Measurements from ENCODE around the gene MAP3K15.

Gene MAP3K15, protein sequence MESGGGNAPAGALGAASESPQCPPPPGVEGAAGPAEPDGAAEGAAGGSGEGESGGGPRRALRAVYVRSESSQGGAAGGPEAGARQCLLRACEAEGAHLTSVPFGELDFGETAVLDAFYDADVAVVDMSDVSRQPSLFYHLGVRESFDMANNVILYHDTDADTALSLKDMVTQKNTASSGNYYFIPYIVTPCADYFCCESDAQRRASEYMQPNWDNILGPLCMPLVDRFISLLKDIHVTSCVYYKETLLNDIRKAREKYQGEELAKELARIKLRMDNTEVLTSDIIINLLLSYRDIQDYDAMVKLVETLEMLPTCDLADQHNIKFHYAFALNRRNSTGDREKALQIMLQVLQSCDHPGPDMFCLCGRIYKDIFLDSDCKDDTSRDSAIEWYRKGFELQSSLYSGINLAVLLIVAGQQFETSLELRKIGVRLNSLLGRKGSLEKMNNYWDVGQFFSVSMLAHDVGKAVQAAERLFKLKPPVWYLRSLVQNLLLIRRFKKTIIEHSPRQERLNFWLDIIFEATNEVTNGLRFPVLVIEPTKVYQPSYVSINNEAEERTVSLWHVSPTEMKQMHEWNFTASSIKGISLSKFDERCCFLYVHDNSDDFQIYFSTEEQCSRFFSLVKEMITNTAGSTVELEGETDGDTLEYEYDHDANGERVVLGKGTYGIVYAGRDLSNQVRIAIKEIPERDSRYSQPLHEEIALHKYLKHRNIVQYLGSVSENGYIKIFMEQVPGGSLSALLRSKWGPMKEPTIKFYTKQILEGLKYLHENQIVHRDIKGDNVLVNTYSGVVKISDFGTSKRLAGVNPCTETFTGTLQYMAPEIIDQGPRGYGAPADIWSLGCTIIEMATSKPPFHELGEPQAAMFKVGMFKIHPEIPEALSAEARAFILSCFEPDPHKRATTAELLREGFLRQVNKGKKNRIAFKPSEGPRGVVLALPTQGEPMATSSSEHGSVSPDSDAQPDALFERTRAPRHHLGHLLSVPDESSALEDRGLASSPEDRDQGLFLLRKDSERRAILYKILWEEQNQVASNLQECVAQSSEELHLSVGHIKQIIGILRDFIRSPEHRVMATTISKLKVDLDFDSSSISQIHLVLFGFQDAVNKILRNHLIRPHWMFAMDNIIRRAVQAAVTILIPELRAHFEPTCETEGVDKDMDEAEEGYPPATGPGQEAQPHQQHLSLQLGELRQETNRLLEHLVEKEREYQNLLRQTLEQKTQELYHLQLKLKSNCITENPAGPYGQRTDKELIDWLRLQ (N-terminal part only)

GRCh38 chrX:19514791-19515614 lies at the start of gene MAP3K15:
TSS of gene MAP3K15 (minus strand) at chrX:19515508. CDS start at chrX:19515261, 247 bp downstream.
- TF ChIP-seq, protein P1, sequence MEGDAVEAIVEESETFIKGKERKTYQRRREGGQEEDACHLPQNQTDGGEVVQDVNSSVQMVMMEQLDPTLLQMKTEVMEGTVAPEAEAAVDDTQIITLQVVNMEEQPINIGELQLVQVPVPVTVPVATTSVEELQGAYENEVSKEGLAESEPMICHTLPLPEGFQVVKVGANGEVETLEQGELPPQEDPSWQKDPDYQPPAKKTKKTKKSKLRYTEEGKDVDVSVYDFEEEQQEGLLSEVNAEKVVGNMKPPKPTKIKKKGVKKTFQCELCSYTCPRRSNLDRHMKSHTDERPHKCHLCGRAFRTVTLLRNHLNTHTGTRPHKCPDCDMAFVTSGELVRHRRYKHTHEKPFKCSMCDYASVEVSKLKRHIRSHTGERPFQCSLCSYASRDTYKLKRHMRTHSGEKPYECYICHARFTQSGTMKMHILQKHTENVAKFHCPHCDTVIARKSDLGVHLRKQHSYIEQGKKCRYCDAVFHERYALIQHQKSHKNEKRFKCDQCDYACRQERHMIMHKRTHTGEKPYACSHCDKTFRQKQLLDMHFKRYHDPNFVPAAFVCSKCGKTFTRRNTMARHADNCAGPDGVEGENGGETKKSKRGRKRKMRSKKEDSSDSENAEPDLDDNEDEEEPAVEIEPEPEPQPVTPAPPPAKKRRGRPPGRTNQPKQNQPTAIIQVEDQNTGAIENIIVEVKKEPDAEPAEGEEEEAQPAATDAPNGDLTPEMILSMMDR (conservative IDR thresholded peaks at IDR 0.05; ENCODE audit: low read depth, low read length), result peak; percentile 11
- peak within 1 kb of the TSS; percentile 23 for H3K4me3 ChIP-seq (ENCODE audit: low read length)
- DNase-seq (ENCODE audit: low read depth), result no peak

GRCh38 chrX:19564606-19565005 lies 49.3 kb upstream of the MAP3K15 start:
- DNase-seq (ENCODE audit: low read depth), result no peak
- H3K4me3 ChIP-seq (ENCODE audit: low read length), result no peak overlapping the region
- TF ChIP-seq, protein P1 (conservative IDR thresholded peaks at IDR 0.05; ENCODE audit: low read depth, low read length), result no peak

DNA sequence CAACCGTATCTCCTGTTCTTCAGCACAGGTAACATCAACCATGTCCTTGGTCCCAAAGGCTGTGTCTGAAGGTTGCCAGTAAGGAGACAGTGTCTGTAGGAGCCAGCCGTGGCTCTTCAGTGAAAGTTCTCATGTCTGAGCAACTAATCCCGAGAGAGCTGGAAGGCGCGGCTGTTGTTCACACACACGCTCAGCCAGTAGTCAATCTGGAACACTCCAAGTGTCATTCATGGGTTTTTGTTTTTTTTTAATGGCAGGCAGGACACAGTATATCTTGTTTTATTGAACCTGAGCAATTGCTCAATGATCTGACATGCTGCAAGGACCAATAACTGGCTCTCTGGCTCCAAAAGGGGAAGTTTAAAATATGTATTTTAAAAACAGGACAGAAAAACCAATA lies 48.4 kb upstream of the MAP3K15 start:
- H3K4me3 ChIP-seq (ENCODE audit: low read length), result no peak overlapping the region
- DNase-seq (ENCODE audit: low read depth), result no peak
- TF ChIP-seq, protein P1 (conservative IDR thresholded peaks at IDR 0.05; ENCODE audit: low read depth, low read length), result no peak

DNA sequence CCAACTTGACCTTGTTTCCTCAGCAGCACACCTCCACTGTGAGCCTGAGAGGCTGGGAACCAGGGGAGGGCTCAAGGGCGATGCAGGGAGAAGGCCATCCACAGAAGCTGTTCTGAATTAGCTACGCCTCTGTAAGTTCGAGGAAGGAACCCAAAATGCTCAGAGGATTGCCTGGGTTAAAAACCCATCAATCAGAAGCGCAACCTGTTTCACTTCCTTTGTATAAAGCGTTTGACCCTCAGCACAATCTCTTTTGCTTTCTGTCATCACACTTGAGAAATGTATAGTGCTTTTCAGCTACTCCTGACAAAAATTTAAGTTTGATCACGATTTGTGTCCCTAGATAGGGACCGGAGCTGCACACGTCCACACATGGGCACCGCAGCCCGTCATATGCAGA lies 48.0 kb upstream of the MAP3K15 start:
- TF ChIP-seq, protein P1 (conservative IDR thresholded peaks at IDR 0.05; ENCODE audit: low read depth, low read length), result no peak
- no peak overlapping the region for H3K4me3 ChIP-seq (ENCODE audit: low read length)
- no peak for DNase-seq (ENCODE audit: low read depth)

- H3K4me3 ChIP-seq (ENCODE audit: low read length), result no peak overlapping the region
- no peak for DNase-seq (ENCODE audit: low read depth)
- TF ChIP-seq, protein P1 (conservative IDR thresholded peaks at IDR 0.05; ENCODE audit: low read depth, low read length), result no peak
Observed at GRCh38 chrX:19560611-19561010, 45.3 kb upstream of the MAP3K15 start.

- TF ChIP-seq, protein P1 (conservative IDR thresholded peaks at IDR 0.05; ENCODE audit: low read depth, low read length), result no peak
- DNase-seq (ENCODE audit: low read depth), result no peak
- H3K4me3 ChIP-seq (ENCODE audit: low read length), result no peak overlapping the region
Observed at GRCh38 chrX:19557822-19558221, 42.5 kb upstream of the MAP3K15 start.
